ENCODE data around the gene DEFB129.
"Not testable (repeated sequence)": the region's sequence is repeated elsewhere in the genome, so short reads cannot be mapped to it uniquely, and the experiment has no call there.

Gene DEFB129

DNA sequence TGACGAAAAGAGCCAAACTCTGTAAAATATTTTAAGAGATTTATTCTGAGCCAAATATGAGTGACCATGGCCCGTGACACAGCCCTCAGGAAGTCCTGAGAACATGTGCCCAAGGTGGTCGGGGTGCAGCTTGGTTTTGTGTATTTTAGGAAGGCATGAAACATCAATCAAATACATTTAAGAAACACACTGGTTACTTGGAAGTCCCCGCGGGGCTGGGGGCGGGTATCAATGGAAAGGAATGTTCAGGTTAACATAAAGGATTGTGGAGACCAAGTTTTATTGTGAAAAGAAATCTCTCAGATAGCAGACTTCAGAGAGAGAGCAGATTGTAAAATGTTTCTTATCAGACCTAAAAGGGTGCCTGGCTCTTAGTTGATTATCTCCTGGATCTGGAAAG is 26.4 kb downstream of the DEFB129 start:
- not testable (repeated sequence) for DNase-seq (ENCODE audit: low read depth)

- DNase-seq (ENCODE audit: low read depth): no peak
These were observed 30.4 kb downstream of the DEFB129 start, which contains the start of gene DEFB132 for GRCh38 chr20:257419-257818. TSS of gene DEFB132 (plus strand) at chr20:257724. CDS start at chr20:257779, 55 bp downstream.

- DNase-seq (ENCODE audit: low read depth): no peak
These were observed 31.3 kb downstream of the DEFB129 start for GRCh38 chr20:258269-258858.

DNA sequence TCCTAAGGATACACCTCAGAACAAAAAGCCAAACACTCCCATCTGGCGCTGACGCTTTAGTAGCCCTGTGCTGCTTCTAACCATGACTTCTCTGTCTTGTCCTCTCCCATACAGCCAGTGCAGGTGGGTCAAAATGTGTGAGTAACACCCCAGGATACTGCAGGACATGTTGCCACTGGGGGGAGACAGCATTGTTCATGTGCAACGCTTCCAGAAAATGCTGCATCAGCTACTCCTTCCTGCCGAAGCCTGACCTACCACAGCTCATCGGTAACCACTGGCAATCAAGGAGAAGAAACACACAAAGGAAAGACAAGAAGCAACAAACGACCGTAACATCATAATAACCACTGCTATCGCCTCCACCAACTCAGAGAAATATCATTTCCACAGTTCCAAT is 31.9 kb downstream of the DEFB129 start:
- DNase-seq (ENCODE audit: low read depth): no peak

- DNase-seq (ENCODE audit: low read depth): no peak
These were observed 32.9 kb downstream of the DEFB129 start for GRCh38 chr20:259981-260380.

DNA sequence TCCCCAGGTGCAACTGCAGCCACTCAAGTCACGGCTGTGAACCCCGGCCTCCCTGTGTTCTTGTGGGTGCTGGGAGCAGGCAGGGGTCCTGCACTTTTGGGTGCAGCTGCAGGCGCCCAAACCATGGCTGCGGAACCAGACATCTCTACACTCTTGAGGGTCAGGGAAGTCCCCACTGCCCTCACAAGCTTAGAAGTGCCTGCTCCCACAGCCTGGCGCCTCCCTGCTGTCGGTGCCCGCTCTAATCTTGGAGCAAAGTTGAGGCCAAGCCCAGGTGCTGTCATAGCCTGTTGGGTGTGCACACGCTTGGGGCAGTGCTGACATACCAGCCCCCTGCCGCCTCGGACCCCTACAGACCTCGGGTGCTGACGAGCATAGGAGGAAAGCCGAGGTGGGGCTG is 36.6 kb downstream of the DEFB129 start:
- DNase-seq (ENCODE audit: low read depth): no peak

- DNase-seq (ENCODE audit: low read depth): peak; percentile 54
These were observed 39.8 kb downstream of the DEFB129 start for GRCh38 chr20:266596-267562.

DNA sequence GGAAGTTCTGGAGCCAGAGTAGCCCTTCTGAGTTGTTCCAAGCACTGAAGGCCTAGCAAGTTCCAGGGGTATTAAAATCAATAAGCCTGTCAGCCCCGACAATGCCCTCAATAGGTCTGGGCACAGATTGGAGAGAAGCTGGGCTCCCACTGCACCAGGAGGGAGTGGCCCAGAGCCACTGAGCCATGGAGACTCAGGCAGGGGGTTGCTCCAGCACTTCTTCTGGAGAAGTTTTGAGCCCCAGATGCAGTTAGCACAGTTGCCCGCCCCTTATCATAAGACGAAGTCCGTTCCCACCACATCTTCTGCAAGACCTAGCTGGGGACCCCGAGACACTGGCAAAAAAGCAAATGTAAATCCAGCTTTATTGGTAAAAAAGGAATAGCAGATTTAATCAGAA is 43.5 kb downstream of the DEFB129 start:
- no peak for DNase-seq (ENCODE audit: low read depth)

DNA sequence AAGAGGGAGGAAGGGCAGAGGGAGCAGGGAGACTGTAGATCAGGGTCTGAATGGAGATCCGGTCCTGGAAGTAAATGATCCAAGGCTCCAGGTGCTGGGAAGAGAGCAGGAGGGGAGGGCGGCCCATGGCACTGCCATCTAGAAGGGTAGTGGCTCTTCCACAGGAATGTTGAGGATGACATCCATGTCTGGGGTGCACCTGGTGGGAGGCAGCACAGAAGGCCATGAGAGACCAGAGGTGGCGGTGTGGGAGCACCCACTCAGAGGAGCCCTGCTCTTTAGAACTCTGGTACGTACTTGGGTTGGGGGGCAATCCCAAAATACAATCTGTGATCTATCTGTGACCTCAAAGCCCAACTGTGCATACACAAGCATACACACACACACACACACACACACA is 44.0 kb downstream of the DEFB129 start:
- DNase-seq (ENCODE audit: low read depth): no peak

DNA sequence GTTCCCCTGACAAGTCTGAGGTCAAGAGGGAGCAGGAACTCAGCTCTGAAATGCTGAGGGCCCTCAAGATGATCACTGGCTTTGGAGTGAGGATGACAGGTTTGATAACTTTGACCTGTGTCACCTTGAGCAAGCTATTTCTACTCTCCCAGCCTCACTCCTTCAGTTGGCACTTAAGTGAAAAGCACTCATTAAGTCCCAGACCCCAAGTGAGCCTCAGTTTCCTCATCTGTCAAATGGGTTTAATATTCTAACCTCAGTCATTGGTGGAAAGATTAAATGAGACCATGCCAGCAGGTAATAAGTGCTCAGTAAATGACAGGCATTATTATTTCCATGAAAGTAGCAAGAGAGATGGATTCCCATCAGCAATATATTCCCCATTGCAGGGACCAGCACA is 44.5 kb downstream of the DEFB129 start:
- no peak for DNase-seq (ENCODE audit: low read depth)

GRCh38 chr20:272718-273117 is 45.7 kb downstream of the DEFB129 start:
- no peak for DNase-seq (ENCODE audit: low read depth)

- no peak for DNase-seq (ENCODE audit: low read depth)
These were observed 46.8 kb downstream of the DEFB129 start for GRCh38 chr20:273884-274283.

DNA sequence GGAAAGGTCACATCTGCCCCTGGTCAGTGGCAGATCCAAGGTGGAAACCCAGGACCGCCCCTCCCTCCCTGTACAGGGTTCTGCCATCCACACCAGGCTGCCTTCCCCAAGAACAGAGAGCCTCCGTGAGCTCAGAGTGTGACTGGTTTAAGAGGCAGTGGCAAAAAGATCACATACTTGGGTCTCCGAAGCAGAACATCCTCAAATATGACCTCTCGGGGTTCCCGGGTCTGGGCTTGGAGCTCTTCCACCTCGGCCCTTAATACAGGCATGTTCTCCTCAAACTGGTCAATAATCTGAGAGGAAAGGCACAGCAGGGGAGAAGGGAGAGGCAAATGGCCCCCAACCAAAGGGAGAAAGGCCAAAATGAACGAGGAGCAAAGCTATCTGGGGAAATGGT is 48.7 kb downstream of the DEFB129 start:
- no peak for DNase-seq (ENCODE audit: low read depth)

DNA sequence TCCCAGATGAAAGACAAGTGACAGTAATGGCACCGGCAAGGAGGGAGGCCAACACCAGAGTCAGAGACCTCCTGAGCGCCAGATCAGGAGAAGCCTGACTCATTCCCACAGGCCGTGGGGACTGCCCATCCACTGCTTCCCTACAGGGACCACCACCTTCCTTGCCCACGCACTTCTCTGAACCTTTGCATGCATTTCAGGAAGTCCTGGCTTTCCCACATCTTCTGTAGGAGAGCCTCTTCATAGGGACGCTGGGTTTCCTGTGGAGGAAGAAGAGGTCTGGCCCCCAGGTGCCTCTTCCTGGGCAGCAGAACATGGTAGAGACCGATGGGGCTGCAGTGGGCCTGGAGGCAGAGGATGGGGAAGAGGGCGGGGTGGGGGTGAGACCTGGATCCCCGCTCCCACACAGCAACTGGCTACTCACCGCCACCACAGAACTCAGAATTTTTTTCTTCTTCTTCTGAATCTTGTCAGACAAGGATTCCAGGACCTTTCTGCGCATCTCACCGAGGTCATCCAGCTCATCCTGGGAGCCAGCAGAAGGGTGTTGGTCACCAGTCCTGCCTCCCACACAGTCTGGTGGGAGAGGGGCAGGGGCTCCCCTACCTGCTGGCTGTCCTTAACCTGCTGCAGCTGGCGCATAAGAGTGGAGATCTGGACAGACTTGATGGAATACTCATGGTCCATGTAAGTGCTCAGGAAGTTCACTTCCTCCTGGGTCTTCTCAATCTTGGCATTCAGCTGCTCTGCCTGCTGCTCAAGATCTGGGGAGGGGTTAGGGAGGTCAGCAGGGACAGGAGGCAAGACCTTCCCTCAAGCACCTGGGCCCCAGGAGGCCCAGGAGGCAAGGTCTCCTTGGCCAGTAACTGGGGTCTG is 49.8 kb downstream of the DEFB129 start:
- no peak for DNase-seq (ENCODE audit: low read depth)

DNA sequence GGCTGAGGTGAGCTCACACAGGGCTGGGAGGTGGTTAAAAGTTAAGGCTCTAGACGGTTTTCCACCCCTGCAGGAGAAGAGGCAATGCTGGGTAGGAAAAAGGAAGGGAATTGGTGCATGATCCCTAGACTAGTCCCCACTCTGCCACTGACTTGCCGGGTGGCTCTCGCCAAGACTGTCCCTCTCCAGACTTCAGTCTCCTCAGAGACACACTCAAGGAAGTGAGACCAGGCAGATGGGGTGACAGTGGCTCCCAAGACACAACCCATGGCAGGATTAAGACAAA is 50.4 kb downstream of the DEFB129 start:
- DNase-seq (ENCODE audit: low read depth): no peak

GRCh38 chr20:278181-278580 is 51.1 kb downstream of the DEFB129 start:
- no peak for DNase-seq (ENCODE audit: low read depth)

- DNase-seq (ENCODE audit: low read depth): no peak
These were observed 51.8 kb downstream of the DEFB129 start for GRCh38 chr20:278607-279571.

All from HS-27A (cell line).